Esophagus (tissue), 2 donors: ENCODE data around the gene MGAT4C. TPM values are rescaled to one million over a fixed set of nuclear protein-coding genes. Genes with fewer than 3 reads are reported as not detected.
"Not testable (repeated sequence)": the region's sequence is repeated elsewhere in the genome, so short reads cannot be mapped to it uniquely, and the experiment has no call there.

ENCODE experiments used
- H3K27ac ChIP-seq, 2 donors: one replicate each; pipeline ENCODE4 v1.5.1; 2013; ENCODE audit warnings: low read depth in 2 of 2, mild to moderate bottlenecking in 2 of 2, inconsistent platforms in 1 of 2, low read length in 1 of 2, moderate library complexity in 1 of 2
- H3K27me3 ChIP-seq, 2 donors: one replicate each; pipeline ENCODE4 v1.6.1; 2013; ENCODE audit warnings: low read length in 2 of 2, control low read depth in 1 of 2, mild to moderate bottlenecking in 1 of 2; ENCODE audit not compliant: insufficient read depth in 2 of 2, control insufficient read depth in 1 of 2
- H3K36me3 ChIP-seq, 2 donors: one replicate each; pipeline ENCODE4 v1.6.1; 2013; ENCODE audit warnings: low read length in 1 of 2; ENCODE audit not compliant: control insufficient read depth in 2 of 2, insufficient read depth in 2 of 2
- H3K4me1 ChIP-seq, 2 donors: one replicate each; pipeline ENCODE4 v1.6.1; 2013; ENCODE audit warnings: low read length in 1 of 2; ENCODE audit not compliant: control insufficient read depth in 2 of 2, insufficient read depth in 2 of 2
- H3K4me3 ChIP-seq, 2 donors: one replicate each; pipeline ENCODE4 v1.5.1; 2013; ENCODE audit warnings: low read length in 2 of 2, mild to moderate bottlenecking in 2 of 2, low read depth in 1 of 2, moderate library complexity in 1 of 2
- H3K9me3 ChIP-seq, 2 donors: one replicate each; pipeline ENCODE4 v1.6.1; 2013; ENCODE audit warnings: mild to moderate bottlenecking in 2 of 2, low read depth in 1 of 2, low read length in 1 of 2, moderate library complexity in 1 of 2; ENCODE audit not compliant: control insufficient read depth in 2 of 2, insufficient read depth in 1 of 2
- WGBS, 2 donors: extraction: QIAGEN DNeasy Blood & Tissue Kit; methylation state at CpG; one replicate each; pipeline ENCODE4 v1.1.7; 2013; 5-methylcytosine and 5-hydroxymethylcytosine counted together
- polyA plus RNA-seq, 2 donors: library from polyadenylated mRNA; stranded (reverse); fragments of 200-250 nt; gene quantifications; one replicate each; pipeline ENCODE4 v1.2.3, GENCODE V29; 2013
- donor health status: healthy with polysubstance abuse.
- donor health status: Bipolar disorder and iron deficiency.

Gene MGAT4C
- under 1 TPM; under 0.01 to 0.04 TPM for polyA plus RNA-seq

GRCh38 chr12:86256163-86256562 lies at the start of gene MGAT4C:
Gene MGAT4C (minus strand): TSS chr12:86256391.
- H3K27ac ChIP-seq, result no peak within 1 kb of the TSS
- 20 to 31% methylated on average over 3 of the region's 3 CpGs for WGBS, 2 donors

GRCh38 chr12:86296396-86296795 lies 40.2 kb upstream of the MGAT4C start:
- 91 to 94% methylated on average over 28 to 31 of the region's 31 CpGs for WGBS, 2 donors
- H3K4me3 ChIP-seq, H3K27ac ChIP-seq, H3K27me3 ChIP-seq, H3K36me3 ChIP-seq, H3K4me1 ChIP-seq, H3K9me3 ChIP-seq: not testable (repeated sequence)

More at GRCh38 chr12:86256163-86256562, at the start of gene MGAT4C:
- Histone ChIP-seq H3K9me3 (no peaks in the 10 kb centered on the region), H3K4me1 (no peaks in the 10 kb centered on the region), H3K27me3 (no peaks in the 10 kb centered on the region), H3K36me3 (no peaks in the 10 kb centered on the region), H3K4me3 (no peak within 1 kb of the TSS)

DNA sequence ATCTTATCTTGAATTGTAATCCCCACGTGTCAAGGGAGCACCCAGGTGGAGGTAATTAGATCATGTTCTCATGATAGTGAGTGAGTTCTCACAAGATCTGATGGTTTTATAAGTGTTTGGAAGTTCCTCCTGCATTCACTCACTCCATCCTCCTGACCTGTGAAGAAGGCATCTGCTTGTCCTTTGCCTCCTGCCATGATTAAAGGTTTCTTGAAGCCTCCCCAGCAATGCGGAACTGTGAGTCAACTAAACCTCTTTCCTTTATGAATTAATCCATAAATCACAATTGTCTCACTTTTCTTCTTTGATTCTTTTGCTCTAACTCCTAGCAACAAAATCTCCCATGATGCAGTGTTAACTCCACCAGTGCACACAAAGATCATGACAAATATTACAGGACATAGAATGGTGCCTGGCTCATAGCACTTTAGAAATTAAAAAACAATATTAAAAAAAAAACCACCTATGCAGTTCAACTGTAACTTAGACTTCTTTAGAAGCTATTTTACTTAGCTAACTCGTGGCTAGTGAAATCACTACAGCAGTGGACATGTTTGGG lies 37.6 kb upstream of the MGAT4C start:
- H3K4me1 ChIP-seq, result no peaks in the 10 kb centered on the region
- H3K36me3 ChIP-seq, result no peaks in the 10 kb centered on the region
- no peaks in the 10 kb centered on the region for H3K27me3 ChIP-seq
- no peaks in the 10 kb centered on the region for H3K9me3 ChIP-seq
- no peak overlapping the region for H3K27ac ChIP-seq
- no peak overlapping the region for H3K4me3 ChIP-seq
- WGBS, 2 donors, result 50% methylated on average over 3 of the region's 3 CpGs

DNA sequence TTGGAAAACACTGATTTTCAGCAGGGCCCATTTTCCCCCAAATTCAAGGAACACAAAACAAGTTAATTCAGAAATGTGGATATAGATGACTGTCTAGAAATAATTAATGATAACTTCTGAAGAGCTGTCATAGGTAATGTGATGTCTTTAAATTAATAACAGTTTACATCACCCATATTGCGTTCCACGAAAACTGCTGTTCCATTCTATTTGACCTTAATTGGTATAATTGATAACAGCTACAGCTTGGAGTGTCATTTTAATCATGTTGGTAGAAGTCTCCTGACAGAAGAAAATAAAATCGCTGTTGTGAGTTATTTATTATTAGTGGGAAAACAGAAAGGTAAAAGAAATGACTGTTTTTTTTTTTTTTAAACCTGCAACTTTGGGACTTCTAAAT lies 36.3 kb upstream of the MGAT4C start:
- Histone ChIP-seq H3K27me3 (no peaks in the 10 kb centered on the region), H3K4me1 (no peaks in the 10 kb centered on the region), H3K4me3 (no peak overlapping the region), H3K9me3 (no peaks in the 10 kb centered on the region), H3K36me3 (no peaks in the 10 kb centered on the region), H3K27ac (no peak overlapping the region)
- WGBS, 2 donors, result 59 to 70% methylated on average over 3 of the region's 3 CpGs

- 86 to 87% methylated on average over 3 of the region's 3 CpGs for WGBS, 2 donors
- Histone ChIP-seq H3K4me3 (no peak overlapping the region), H3K9me3 (no peaks in the 10 kb centered on the region), H3K4me1 (no peaks in the 10 kb centered on the region), H3K36me3 (no peaks in the 10 kb centered on the region), H3K27ac (no peak overlapping the region), H3K27me3 (no peaks in the 10 kb centered on the region)
Measured at GRCh38 chr12:86290615-86291014, 34.4 kb upstream of the MGAT4C start.

- Histone ChIP-seq H3K27ac (no peak overlapping the region), H3K4me3 (no peak overlapping the region), H3K36me3 (no peaks in the 10 kb centered on the region), H3K27me3 (no peaks in the 10 kb centered on the region), H3K4me1 (no peaks in the 10 kb centered on the region), H3K9me3 (no peaks in the 10 kb centered on the region)
- WGBS, 2 donors, result 51 to 62% methylated on average over 2 of the region's 2 CpGs
Measured at GRCh38 chr12:86286119-86286518, 29.9 kb upstream of the MGAT4C start.

DNA sequence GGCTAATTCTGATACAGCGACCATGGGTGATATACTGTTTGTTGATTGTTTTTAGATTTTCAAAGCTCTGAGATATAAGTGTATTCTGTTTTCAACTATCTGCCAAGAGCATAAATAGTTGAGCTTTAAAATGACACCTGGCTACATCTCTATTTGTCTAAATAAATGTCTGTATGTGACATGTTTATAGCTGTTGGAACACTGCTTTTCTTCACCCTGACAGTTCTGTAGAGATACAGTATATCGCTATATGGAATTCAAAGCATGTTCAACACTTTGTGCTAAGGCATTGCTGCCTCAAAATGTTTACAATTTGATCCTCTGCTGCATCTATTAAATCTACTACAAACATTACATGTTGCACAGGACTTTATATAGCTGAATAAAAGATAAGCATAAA lies 27.4 kb upstream of the MGAT4C start:
- WGBS, 2 donors, result 66% methylated on average over 2 of the region's 2 CpGs
- H3K9me3 ChIP-seq, result no peaks in the 10 kb centered on the region
- H3K4me3 ChIP-seq, result no peak overlapping the region
- H3K27me3 ChIP-seq, result no peaks in the 10 kb centered on the region
- H3K27ac ChIP-seq, result no peak overlapping the region
- no peaks in the 10 kb centered on the region for H3K4me1 ChIP-seq
- no peaks in the 10 kb centered on the region for H3K36me3 ChIP-seq

DNA sequence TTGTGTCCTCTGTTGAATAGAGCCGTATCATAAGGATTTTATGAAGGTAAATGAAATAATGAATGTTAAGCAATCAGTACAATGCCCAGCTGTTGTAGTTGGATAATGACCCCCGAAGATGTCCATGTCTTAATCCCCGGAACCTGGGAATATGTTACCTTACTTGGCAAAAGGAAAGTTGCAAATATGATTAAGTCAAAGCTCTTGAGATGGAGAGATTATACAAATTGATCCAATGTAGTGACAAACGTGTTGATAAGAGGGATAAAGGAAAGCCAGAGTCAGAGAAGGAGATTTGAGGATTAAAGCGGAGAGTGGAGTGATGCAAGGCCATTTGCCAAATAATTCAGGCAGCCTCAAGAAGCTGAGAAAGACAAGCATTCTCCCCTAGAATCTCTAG lies 19.2 kb upstream of the MGAT4C start:
- Histone ChIP-seq H3K9me3 (no peaks in the 10 kb centered on the region), H3K27me3 (no peaks in the 10 kb centered on the region), H3K27ac (no peak overlapping the region), H3K36me3 (no peaks in the 10 kb centered on the region), H3K4me1 (no peaks in the 10 kb centered on the region), H3K4me3 (no peak overlapping the region)
- WGBS, 2 donors, result 81% methylated on average over 5 of the region's 5 CpGs

DNA sequence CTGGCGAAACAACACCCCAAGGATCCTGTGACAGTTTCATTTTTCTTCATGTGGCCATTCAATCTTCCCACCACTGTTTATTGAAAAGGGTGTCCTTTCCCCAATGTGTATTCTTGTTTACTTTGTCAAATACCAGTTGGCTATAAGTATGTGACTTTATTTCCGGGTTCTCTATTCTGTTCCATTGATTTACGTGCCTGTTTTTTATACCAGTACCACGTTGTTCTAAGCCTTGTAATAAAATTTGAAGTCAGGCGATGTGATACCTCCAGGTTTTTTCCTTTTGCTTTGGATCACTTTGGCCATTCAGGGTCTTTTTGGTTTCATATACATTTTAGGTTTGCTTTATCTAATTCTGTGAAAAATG lies 9.1 kb upstream of the MGAT4C start:
- Histone ChIP-seq H3K4me3 (peak overlapping the region; percentile 50 to 51), H3K4me1 (no peaks in the 10 kb centered on the region), H3K27ac (peak overlapping the region in 1 of 2 donors; percentile 56), H3K27me3 (no peaks in the 10 kb centered on the region), H3K36me3 (no peaks in the 10 kb centered on the region), H3K9me3 (no peaks in the 10 kb centered on the region)
- 36 to 42% methylated on average over 5 of the region's 5 CpGs for WGBS, 2 donors

GRCh38 chr12:86264451-86265328 lies 8.5 kb upstream of the MGAT4C start:
- Histone ChIP-seq H3K27ac (peak overlapping the region; percentile 71 to 77), H3K9me3 (no peaks in the 10 kb centered on the region), H3K4me1 (no peaks in the 10 kb centered on the region), H3K36me3 (no peaks in the 10 kb centered on the region), H3K27me3 (no peaks in the 10 kb centered on the region), H3K4me3 (peak overlapping the region; percentile 50 to 51)
- WGBS, 2 donors, result 18% methylated on average over 33 to 38 of the region's 38 CpGs
